Esophagus (tissue), 2 donors: ENCODE data around the gene UNC5C. TPM values are rescaled to one million over a fixed set of nuclear protein-coding genes. Genes with fewer than 3 reads are reported as not detected.

ENCODE experiments used
- H3K27ac ChIP-seq, 2 donors: one replicate each; pipeline ENCODE4 v1.5.1; 2013; ENCODE audit warnings: low read depth in 2 of 2, mild to moderate bottlenecking in 2 of 2, inconsistent platforms in 1 of 2, low read length in 1 of 2, moderate library complexity in 1 of 2
- H3K27me3 ChIP-seq, 2 donors: one replicate each; pipeline ENCODE4 v1.6.1; 2013; ENCODE audit warnings: low read length in 2 of 2, control low read depth in 1 of 2, mild to moderate bottlenecking in 1 of 2; ENCODE audit not compliant: insufficient read depth in 2 of 2, control insufficient read depth in 1 of 2
- H3K36me3 ChIP-seq, 2 donors: one replicate each; pipeline ENCODE4 v1.6.1; 2013; ENCODE audit warnings: low read length in 1 of 2; ENCODE audit not compliant: control insufficient read depth in 2 of 2, insufficient read depth in 2 of 2
- H3K4me1 ChIP-seq, 2 donors: one replicate each; pipeline ENCODE4 v1.6.1; 2013; ENCODE audit warnings: low read length in 1 of 2; ENCODE audit not compliant: control insufficient read depth in 2 of 2, insufficient read depth in 2 of 2
- H3K4me3 ChIP-seq, 2 donors: one replicate each; pipeline ENCODE4 v1.5.1; 2013; ENCODE audit warnings: low read length in 2 of 2, mild to moderate bottlenecking in 2 of 2, low read depth in 1 of 2, moderate library complexity in 1 of 2
- H3K9me3 ChIP-seq, 2 donors: one replicate each; pipeline ENCODE4 v1.6.1; 2013; ENCODE audit warnings: mild to moderate bottlenecking in 2 of 2, low read depth in 1 of 2, low read length in 1 of 2, moderate library complexity in 1 of 2; ENCODE audit not compliant: control insufficient read depth in 2 of 2, insufficient read depth in 1 of 2
- WGBS, 2 donors: extraction: QIAGEN DNeasy Blood & Tissue Kit; methylation state at CpG; one replicate each; pipeline ENCODE4 v1.1.7; 2013; 5-methylcytosine and 5-hydroxymethylcytosine counted together
- polyA plus RNA-seq, 2 donors: library from polyadenylated mRNA; stranded (reverse); fragments of 200-250 nt; gene quantifications; one replicate each; pipeline ENCODE4 v1.2.3, GENCODE V29; 2013
- donor health status: healthy with polysubstance abuse.
- donor health status: Bipolar disorder and iron deficiency.

The UNC5C gene
- polyA plus RNA-seq, 2 donors, result 0.04 to 0.09 TPM

DNA sequence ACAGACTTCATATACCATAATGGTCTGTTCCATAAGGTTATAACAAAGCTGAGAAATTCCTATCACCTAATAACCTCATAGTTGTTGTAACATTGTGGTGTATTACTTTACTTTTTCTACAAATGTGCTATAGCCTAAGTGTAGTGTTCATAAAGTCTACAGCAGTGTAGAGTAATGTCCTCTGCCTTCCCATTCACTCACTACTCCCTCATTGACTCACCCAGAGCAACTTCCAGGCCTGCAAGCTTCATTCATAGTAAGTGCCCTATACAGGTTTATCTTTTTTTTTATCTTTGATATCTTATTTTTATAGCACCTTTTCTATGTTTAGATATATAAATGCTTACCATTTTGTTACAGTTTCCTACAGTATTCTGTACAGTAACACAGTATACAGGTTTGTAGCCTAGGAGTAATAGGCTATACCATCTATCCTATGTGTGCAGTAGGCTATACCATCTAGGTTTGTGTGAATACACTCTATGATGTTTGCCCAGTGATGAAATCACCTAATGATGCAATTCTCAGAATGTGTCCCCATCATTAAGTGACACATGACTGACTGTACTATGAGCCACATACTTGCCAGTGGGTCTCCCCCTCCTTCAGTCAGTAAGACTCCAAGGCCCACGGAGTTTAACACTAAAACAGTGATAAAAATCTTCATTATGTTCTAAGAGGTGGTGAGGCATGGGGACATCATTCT is 299.9 kb downstream of the UNC5C start:
- H3K4me1 ChIP-seq, result no peaks in the 10 kb centered on the region
- no peaks in the 10 kb centered on the region for H3K9me3 ChIP-seq
- 75 to 79% methylated on average over 1 of the region's 1 CpG for WGBS, 2 donors
- H3K27ac ChIP-seq, result no peak overlapping the region
- H3K27me3 ChIP-seq, result no peaks in the 10 kb centered on the region
- H3K4me3 ChIP-seq, result no peak overlapping the region
- no peaks in the 10 kb centered on the region for H3K36me3 ChIP-seq

DNA sequence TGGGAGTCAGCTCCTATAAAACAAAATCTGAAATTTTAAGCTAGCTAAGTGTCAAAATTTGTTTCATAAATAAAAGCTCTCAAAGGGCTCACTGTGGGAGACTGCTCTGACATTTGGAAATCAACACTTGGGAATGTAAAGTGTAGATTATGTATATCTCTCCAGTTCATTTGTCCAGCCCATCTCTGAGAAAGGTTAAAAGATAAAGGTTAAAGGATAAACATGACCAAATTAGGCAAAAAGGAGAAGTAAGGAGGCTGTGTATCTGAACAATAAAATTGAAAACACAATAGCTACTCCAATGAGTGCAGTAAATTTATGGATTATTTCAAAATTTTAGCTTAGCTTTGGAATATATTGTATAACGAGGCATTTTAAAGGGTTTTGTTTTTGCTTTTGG is 304.9 kb downstream of the UNC5C start:
- H3K36me3 ChIP-seq, result no peaks in the 10 kb centered on the region
- H3K4me3 ChIP-seq, result no peak overlapping the region
- no peak overlapping the region for H3K27ac ChIP-seq
- H3K4me1 ChIP-seq, result no peaks in the 10 kb centered on the region
- no peaks in the 10 kb centered on the region for H3K9me3 ChIP-seq
- WGBS, 2 donors, result 82 to 86% methylated on average over 1 of the region's 1 CpG
- no peaks in the 10 kb centered on the region for H3K27me3 ChIP-seq

DNA sequence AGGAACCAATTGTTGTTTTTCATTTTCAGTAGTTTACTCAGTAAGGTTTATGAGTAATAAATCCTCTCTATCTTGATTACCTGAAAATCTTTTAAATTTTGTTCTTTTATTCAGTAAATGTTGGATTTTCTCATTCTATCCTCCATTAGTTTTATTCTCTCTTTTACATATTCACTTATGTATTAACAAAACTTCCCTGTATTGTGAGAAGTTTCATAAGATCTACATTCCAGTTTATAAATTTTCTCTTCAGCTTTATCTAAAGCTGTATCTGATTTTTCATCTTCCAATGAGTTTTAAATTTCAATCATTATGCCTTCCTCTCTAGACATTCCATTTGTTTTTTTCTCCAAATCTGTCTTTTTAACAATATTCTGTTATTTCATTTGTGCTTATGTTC is 310.2 kb downstream of the UNC5C start:
- Histone ChIP-seq H3K27me3 (no peaks in the 10 kb centered on the region), H3K36me3 (no peaks in the 10 kb centered on the region), H3K9me3 (no peaks in the 10 kb centered on the region), H3K4me3 (no peak overlapping the region), H3K4me1 (no peaks in the 10 kb centered on the region), H3K27ac (no peak overlapping the region)

DNA sequence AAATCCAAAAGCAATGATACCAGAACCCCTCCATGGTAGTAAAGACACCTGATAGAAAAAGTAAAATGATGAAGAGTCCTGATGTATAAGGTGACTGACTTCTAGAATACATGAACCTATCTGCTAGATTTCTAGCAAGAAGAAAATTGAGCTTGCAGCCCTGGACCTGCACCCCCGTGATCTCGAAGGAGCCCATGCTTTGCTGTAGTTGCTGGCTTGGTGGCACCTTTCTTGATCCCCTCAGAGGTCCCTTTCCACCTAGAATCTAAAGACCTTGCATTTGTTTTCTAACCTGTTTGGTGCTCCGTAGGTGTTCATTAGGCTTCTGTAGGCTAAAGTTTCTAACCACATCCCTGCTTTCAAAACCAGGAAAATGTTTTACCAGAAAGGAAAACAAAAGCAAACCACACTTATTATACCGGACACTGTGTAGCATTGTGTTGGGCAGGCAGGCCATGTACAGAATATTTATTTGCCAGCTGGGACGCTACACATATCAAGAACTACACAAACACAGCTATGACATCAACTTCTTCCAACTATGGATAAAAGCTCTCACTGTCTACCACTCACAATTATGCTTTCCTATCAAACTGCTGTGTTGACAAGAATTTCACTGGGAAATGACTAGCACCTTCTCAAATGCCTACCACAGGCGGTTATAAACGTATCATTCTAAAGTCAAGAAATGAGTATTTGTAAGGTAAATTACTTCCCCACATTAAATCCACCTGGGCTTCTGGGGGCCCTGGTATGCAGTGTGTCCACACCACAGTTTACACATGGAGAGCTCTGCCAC is 316.2 kb downstream of the UNC5C start:
- 71 to 79% methylated on average over 7 of the region's 7 CpGs for WGBS, 2 donors

DNA sequence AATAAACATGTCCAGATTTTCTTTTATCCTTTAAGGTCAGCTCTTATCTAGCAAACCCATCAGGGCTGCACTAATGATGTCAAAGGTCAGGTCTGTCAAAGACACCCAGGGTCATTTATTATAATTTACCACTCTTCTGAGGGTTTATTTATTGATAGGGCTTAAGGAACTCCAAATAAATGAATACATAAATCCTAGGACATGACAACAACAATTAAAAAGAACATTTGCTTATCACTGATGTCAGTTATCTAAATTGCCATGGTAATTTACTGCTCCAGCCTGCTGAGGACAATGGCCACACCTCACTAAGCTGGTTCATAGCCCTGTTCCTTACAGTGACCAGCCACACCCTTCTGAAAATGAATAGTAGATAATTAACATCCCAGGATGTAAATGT is 317.1 kb downstream of the UNC5C start:
- H3K4me1 ChIP-seq, result no peaks in the 10 kb centered on the region
- no peak overlapping the region for H3K4me3 ChIP-seq
- H3K27ac ChIP-seq, result no peak overlapping the region
- no peaks in the 10 kb centered on the region for H3K9me3 ChIP-seq
- H3K36me3 ChIP-seq, result no peaks in the 10 kb centered on the region
- H3K27me3 ChIP-seq, result no peaks in the 10 kb centered on the region

More for the DNA sequence above, 316.2 kb downstream of the UNC5C start:
- H3K4me1 ChIP-seq, result no peaks in the 10 kb centered on the region
- H3K4me3 ChIP-seq, result no peak overlapping the region
- H3K27me3 ChIP-seq, result no peaks in the 10 kb centered on the region
- no peaks in the 10 kb centered on the region for H3K9me3 ChIP-seq
- H3K36me3 ChIP-seq, result no peaks in the 10 kb centered on the region
- H3K27ac ChIP-seq, result no peak overlapping the region

DNA sequence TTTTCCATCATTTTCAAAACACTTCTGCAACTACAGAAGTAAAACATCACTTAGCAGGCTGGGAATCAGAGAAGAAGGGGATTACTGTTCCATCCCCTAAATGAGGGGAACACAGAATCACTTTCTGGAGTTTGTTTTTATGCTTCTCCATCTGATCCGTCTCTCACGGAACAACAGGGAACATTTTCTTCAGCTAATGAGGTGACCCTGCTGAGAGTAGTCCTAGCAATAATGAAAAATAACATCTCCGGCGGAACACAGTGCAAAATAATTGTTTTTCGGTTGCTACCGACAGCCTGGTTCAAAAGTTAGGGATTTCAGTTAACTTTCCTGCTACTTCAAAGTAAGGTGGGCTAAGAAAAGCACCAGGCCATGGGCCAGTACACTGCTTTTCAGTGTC is 322.9 kb downstream of the UNC5C start:
- WGBS, 2 donors, result 92% methylated on average over 6 of the region's 6 CpGs

DNA sequence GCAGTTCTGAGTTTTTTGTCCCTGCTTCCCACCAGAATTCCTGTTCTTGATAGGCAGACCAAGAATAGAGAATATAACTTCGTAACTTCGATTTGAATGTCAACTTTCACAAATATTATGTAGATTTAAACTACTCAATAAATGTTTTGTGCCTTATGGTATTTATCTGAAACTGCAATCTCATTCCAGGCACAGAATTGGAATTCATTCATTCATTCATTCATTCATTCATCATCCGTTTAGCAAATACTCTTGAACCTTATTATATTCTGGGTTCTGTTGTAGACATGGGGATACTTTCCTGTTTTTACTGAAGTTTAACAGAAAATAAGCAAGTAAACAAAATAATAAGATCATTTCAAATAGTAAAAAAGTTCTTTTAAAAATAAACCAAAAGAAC is 324.4 kb downstream of the UNC5C start:
- no peaks in the 10 kb centered on the region for H3K27me3 ChIP-seq
- H3K9me3 ChIP-seq, result no peaks in the 10 kb centered on the region
- H3K4me3 ChIP-seq, result no peak overlapping the region
- no peak overlapping the region for H3K27ac ChIP-seq
- no peaks in the 10 kb centered on the region for H3K36me3 ChIP-seq
- no peaks in the 10 kb centered on the region for H3K4me1 ChIP-seq
- 91 to 93% methylated on average over 3 of the region's 3 CpGs for WGBS, 2 donors

More for the DNA sequence above, 322.9 kb downstream of the UNC5C start:
- H3K9me3 ChIP-seq, result no peaks in the 10 kb centered on the region
- H3K4me1 ChIP-seq, result no peaks in the 10 kb centered on the region
- no peaks in the 10 kb centered on the region for H3K27me3 ChIP-seq
- no peaks in the 10 kb centered on the region for H3K36me3 ChIP-seq
- H3K27ac ChIP-seq, result no peak overlapping the region
- no peak overlapping the region for H3K4me3 ChIP-seq

DNA sequence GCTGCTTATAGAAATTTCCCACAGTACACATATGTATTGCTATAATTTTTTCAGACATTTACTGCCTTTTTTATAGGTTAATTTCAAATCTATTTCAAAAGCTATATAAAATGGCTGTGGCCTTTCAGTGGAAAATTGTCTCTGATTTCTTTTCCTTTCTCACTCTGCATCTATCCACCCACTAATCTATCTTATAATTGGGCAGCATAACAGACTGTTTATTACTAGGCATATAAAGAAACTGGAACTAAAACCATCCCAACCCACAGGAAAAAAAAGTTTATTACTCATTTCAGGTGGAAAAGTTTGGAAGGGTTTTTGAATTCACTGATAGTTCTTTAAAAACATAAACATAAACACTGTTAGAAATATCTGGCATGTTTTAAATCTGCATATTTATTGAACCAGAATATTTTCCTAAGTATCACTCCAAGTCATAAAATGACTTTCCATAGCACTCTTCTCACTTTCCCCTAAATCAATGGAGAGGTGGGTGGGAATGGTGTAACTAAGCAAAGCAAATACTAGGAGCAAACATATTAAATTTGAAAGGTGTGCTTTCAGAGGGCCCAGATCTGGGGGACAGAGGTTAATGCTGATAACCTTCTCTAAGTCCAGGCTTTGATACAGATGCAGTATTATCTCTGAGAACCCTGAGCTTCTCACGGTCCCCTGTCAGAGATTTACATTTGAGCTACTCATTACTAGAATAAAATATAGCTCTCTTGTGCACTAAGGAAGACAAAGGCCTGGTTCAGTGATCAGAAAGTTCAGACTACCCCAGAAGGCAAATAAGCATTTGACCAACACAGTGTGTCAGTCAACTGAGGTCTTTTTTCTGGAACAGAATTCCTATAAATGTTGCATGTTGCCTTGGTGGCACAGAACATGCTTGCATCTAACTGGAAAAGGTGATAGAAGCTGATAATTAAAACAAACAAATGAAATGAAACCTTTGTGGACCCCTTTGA is 328.3 kb downstream of the UNC5C start:
- no peaks in the 10 kb centered on the region for H3K27me3 ChIP-seq
- no peak overlapping the region for H3K4me3 ChIP-seq
- H3K4me1 ChIP-seq, result no peaks in the 10 kb centered on the region
- H3K27ac ChIP-seq, result no peak overlapping the region
- no peaks in the 10 kb centered on the region for H3K36me3 ChIP-seq
- H3K9me3 ChIP-seq, result no peaks in the 10 kb centered on the region
- 50 to 81% methylated on average over 1 of the region's 1 CpG for WGBS, 2 donors

DNA sequence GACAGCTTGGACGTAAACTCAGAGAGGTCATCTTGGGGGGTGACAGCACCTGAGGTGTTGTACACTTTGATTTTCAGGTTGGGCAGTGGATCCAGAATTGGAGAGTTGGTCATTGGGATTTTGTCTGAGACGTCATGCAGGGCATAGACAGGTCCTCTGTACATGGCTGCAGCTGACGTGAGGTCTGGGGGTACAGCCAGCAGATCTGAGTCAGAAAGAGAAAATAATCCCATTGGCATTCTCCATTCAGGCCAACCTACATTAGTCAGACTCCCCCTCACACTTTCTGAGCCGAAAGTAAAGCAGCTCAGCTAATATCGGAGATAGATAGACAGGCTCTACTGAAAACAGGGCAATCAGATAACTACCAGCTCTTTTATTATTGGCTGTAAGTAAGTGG is 329.7 kb downstream of the UNC5C start:
- Histone ChIP-seq H3K36me3 (no peaks in the 10 kb centered on the region), H3K4me1 (no peaks in the 10 kb centered on the region), H3K4me3 (no peak overlapping the region), H3K27me3 (no peaks in the 10 kb centered on the region), H3K27ac (no peak overlapping the region), H3K9me3 (no peaks in the 10 kb centered on the region)
- 76 to 81% methylated on average over 5 of the region's 5 CpGs for WGBS, 2 donors
